HL-60 (cell line): ENCODE results near the gene MAU2.

ENCODE experiments used
- DNase-seq, 2 experiments: peaks; one replicate each; pipeline ENCODE4 v3.0.0-alpha.2; 2010 to 2020; ENCODE audit warnings: low read depth in 1 of 2, low spot score in 1 of 2
- H3K27ac ChIP-seq: fragments of 250-450 bp; sonication (Bioruptor Pico); replicated peaks from 2 replicates; pipeline ENCODE4 v1.5.1; 2020; ENCODE audit warnings: mild to moderate bottlenecking, moderate library complexity
- H3K27me3 ChIP-seq: fragments of 250-450 bp; sonication (Bioruptor Pico); 2 replicates; pipeline ENCODE4 v1.5.1; 2021; ENCODE audit warnings: mild to moderate bottlenecking, moderate library complexity; ENCODE audit not compliant: insufficient read depth, poor library complexity, severe bottlenecking
- H3K4me3 ChIP-seq: replicated peaks from 2 replicates; pipeline ENCODE4 v1.5.1; 2011; ENCODE audit warnings: mild to moderate bottlenecking, control low read depth, low read length; ENCODE audit not compliant: insufficient read depth
- CTCF ChIP-seq: IDR thresholded peaks from one replicate; pipeline ENCODE4 v1.5.1; 2011; ENCODE audit warnings: low read length, control low read depth, inconsistent platforms; ENCODE audit not compliant: insufficient read depth
- GABPA ChIP-seq: IDR thresholded peaks from 2 replicates; pipeline ENCODE4 v1.6.1; 2012; ENCODE audit warnings: low read depth
- POLR2AphosphoS5 ChIP-seq: IDR thresholded peaks from 2 replicates; pipeline ENCODE4 v1.6.1; 2012; ENCODE audit warnings: low read depth
- REST ChIP-seq: IDR thresholded peaks from 2 replicates; pipeline ENCODE4 v1.6.1; 2012; ENCODE audit warnings: low read depth; ENCODE audit not compliant: insufficient replicate concordance
- SPI1 ChIP-seq: IDR thresholded peaks from 2 replicates; pipeline ENCODE4 v1.6.1; 2012; ENCODE audit warnings: low read depth, mild to moderate bottlenecking, borderline replicate concordance

MAU2 gene

GRCh38 chr19:19278315-19278714 is 42.3 kb upstream of the MAU2 start:
- Histone ChIP-seq H3K4me3 (no peak overlapping the region), H3K27ac (no peak overlapping the region), H3K27me3 (no peaks in the 10 kb centered on the region)
- TF ChIP-seq SPI1 (no peak), GABPA (no peak), CTCF (no peak), REST (no peak), POLR2AphosphoS5 (no peak)
- no peak for DNase-seq

GRCh38 chr19:19279062-19279612 is 41.5 kb upstream of the MAU2 start:
- Histone ChIP-seq H3K27ac (no peak overlapping the region), H3K27me3 (no peaks in the 10 kb centered on the region), H3K4me3 (no peak overlapping the region)
- DNase-seq, result no peak
- TF ChIP-seq SPI1, result no peak
- no peak for TF ChIP-seq POLR2AphosphoS5

- no peak overlapping the region for H3K27ac ChIP-seq
- no peak for DNase-seq
Measured at GRCh38 chr19:19279853-19280252, 40.8 kb upstream of the MAU2 start.

More at GRCh38 chr19:19279853-19280252, 40.8 kb upstream of the MAU2 start:
- Histone ChIP-seq H3K27me3 (no peaks in the 10 kb centered on the region), H3K4me3 (no peak overlapping the region)
- no peak for TF ChIP-seq REST
- no peak for TF ChIP-seq CTCF
- TF ChIP-seq POLR2AphosphoS5, result no peak
- no peak for TF ChIP-seq SPI1
